ENCODE results near the gene ADAMTS12. TPM values are rescaled to one million over a fixed set of nuclear protein-coding genes. Genes with fewer than 3 reads are reported as not detected.

Gene ADAMTS12
- total and polyA plus RNA-seq, 2 of the 8 experiments (the other 6 are each of a cell fraction or from before 2014, with no cell fraction given) = 6.4 to 12.8 TPM

DNA sequence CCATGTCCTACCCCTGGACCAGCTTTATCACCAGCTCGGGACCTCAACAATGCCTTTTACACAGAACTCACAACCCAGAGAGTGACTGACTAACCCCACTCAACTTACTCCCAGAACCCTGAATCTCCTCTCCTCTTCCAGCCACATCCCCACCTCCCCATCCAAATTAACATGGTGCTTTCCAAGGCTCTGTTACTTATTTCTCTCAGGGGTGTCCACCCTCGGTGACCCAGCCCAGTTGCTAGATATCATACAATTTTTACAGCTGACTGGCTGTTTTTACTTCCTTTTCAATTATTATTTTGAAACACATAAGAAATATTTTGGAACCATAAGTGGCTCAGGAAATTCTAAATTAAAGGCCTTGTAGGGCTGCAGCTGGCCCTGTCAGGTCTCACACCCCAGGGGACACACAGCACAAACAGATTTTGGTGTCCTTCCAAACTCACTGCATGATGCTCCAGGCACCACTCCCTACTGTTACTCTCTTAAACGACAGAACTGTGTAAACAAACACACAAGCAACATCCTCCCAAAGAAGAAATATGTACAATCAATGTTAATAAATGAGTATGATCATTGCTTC lies 180.6 kb downstream of the ADAMTS12 start:
- Histone ChIP-seq H3K4me3 (ENCODE audit: extremely low read depth in 1 of 4, insufficient read depth in 2 of 4, low read depth in 3 of 4, low read length in 4 of 4) (no peak overlapping the region), H3K18ac (ENCODE audit: extremely low read depth, low read length) (no peak overlapping the region), H3K36me3 (ENCODE audit: control insufficient read depth in 2 of 4, insufficient read depth in 4 of 4, low read length in 3 of 4) (no peaks in the 10 kb centered on the region), H3K79me1 (ENCODE audit: low read depth, low read length) (no peaks in the 10 kb centered on the region), H3K56ac (replicated peaks; ENCODE audit: insufficient read length, low read depth, low read length) (no peak overlapping the region), H4K20me1 (replicated peaks in 1 of 2; ENCODE audit: control insufficient read depth in 1 of 2, insufficient read depth in 2 of 2, low read length in 2 of 2) (no peaks in the 10 kb centered on the region), H2BK120ac (replicated peaks; ENCODE audit: low read depth, low read length) (no peak overlapping the region), H3K4ac (replicated peaks; ENCODE audit: insufficient read length, low read depth, low read length) (no peak overlapping the region), H4K91ac (replicated peaks; ENCODE audit: insufficient read length, low read length) (no peak overlapping the region), H3K23me2 (ENCODE audit: low read depth, low read length) (no peaks in the 10 kb centered on the region), H3K27me3 (replicated peaks in 1 of 4; ENCODE audit: control insufficient read depth in 3 of 4, extremely low read depth in 1 of 4, insufficient read depth in 3 of 4, low read length in 3 of 4) (no peaks in the 10 kb centered on the region), H3K4me1 (replicated peaks in 1 of 4; ENCODE audit: control insufficient read depth in 3 of 4, insufficient read depth in 4 of 4, low read length in 3 of 4) (no peaks in the 10 kb centered on the region), H3K14ac (ENCODE audit: insufficient read length) (no peak overlapping the region), H3K9ac (replicated peaks in 1 of 4; ENCODE audit: extremely low read depth in 1 of 4, low read depth in 3 of 4, low read length in 3 of 4) (no peak overlapping the region), H3K27ac (ENCODE audit: low read depth, low read length) (no peak overlapping the region), H2AK5ac (ENCODE audit: low read depth, low read length) (no peak overlapping the region), H3K23ac (ENCODE audit: insufficient read length) (no peak overlapping the region), H3K79me2 (ENCODE audit: control insufficient read depth in 1 of 2, insufficient read depth in 2 of 2, low read length in 2 of 2) (no peaks in the 10 kb centered on the region), H3K9me3 (ENCODE audit: insufficient read depth in 2 of 2, low read depth in 1 of 2, low read length in 1 of 2) (no peaks in the 10 kb centered on the region; a peak in 1 of 4 replicates), H2AFZ (ENCODE audit: low read length) (no peak overlapping the region), H2BK15ac (ENCODE audit: low read length) (no peak overlapping the region), H2BK12ac (ENCODE audit: low read depth, low read length) (no peak overlapping the region), H3K4me2 (ENCODE audit: insufficient read depth in 1 of 2, low read depth in 2 of 2, low read length in 2 of 2) (no peak overlapping the region), H2BK5ac (ENCODE audit: low read depth, low read length) (no peak overlapping the region), H2BK20ac (ENCODE audit: low read length) (no peak overlapping the region), H4K8ac (ENCODE audit: extremely low read depth, insufficient read depth, low read length) (no peak overlapping the region), H4K5ac (ENCODE audit: insufficient read length, low read depth, low read length) (no peak overlapping the region)
- 84% methylated on average over 3 of the region's 3 CpGs; no CpG with 5 or more reads in 1 of the 2 experiments for WGBS, 2 experiments (ENCODE audit: extremely low coverage in 1 of 2, insufficient coverage in 1 of 2, insufficient read length in 1 of 2, insufficient replicate concordance in 2 of 2, low coverage in 1 of 2, low lambda C conversion rate in 2 of 2, missing lambda C conversion rate in 1 of 2)
- ChIA-PET POLR2A (ENCODE audit: partially characterized antibody) (no interaction called here), CTCF (ENCODE audit: partially characterized antibody) (no interaction called here)
- no peak for DNase-seq (ENCODE audit: low read depth in 1 of 2, low spot score in 2 of 2)
- FAIRE-seq = no peak
- no peak for TF ChIP-seq SIN3A (conservative IDR thresholded peaks at IDR 0.05 in 1 of 2, IDR thresholded peaks at IDR 0.05 in 1 of 2; ENCODE audit: low read depth in 1 of 2, low read length in 2 of 2)

All from H1 (cell line).